ENCODE measurements around the gene SSBP3. TPM values are rescaled to one million over a fixed set of nuclear protein-coding genes. Genes with fewer than 3 reads are reported as not detected.

Gene SSBP3
- total and polyA plus RNA-seq, 4 donors: 7.7 to 24.7 (median 17.3) TPM

- no peak for TF ChIP-seq HNF4G (IDR thresholded peaks at IDR 0.05)
- TF ChIP-seq EGR1 (IDR thresholded peaks at IDR 0.05; ENCODE audit: low read depth in 2 of 2): no peak
- no peak for TF ChIP-seq RAD21 (IDR thresholded peaks at IDR 0.05)
- TF ChIP-seq SP1 (IDR thresholded peaks at IDR 0.05): no peak
- TF ChIP-seq RXRA (IDR thresholded peaks at IDR 0.05): no peak
- TF ChIP-seq FOXA1 (IDR thresholded peaks at IDR 0.05): no peak
- TF ChIP-seq YY1 (IDR thresholded peaks at IDR 0.05): no peak
- no peak for TF ChIP-seq JUND (IDR thresholded peaks at IDR 0.05)
- TF ChIP-seq HNF4A (conservative IDR thresholded peaks at IDR 0.05): no peak
- TF ChIP-seq REST (IDR thresholded peaks at IDR 0.05): no peak
- no peak for TF ChIP-seq CTCF (IDR thresholded peaks at IDR 0.05; ENCODE audit: low read depth, low read length, missing input control)
- TF ChIP-seq FOXA2 (IDR thresholded peaks at IDR 0.05): no peak
- no peak for TF ChIP-seq GABPA (IDR thresholded peaks at IDR 0.05 in 1 of 2, conservative IDR thresholded peaks at IDR 0.05 in 1 of 2)
- TF ChIP-seq ATF3 (IDR thresholded peaks at IDR 0.05): no peak
- no peak for TF ChIP-seq NR2F2 (IDR thresholded peaks at IDR 0.05)
- TF ChIP-seq MAX (IDR thresholded peaks at IDR 0.05): no peak
- TF ChIP-seq ZBTB33 (IDR thresholded peaks at IDR 0.05): no peak
- TF ChIP-seq TAF1 (conservative IDR thresholded peaks at IDR 0.05): no peak
- Histone ChIP-seq H3K9me3 (ENCODE audit: control insufficient read depth in 4 of 4, low read length in 3 of 4) (no peaks in the 10 kb centered on the region), H3K4me3 (ENCODE audit: low read depth in 1 of 3, low read length in 3 of 3) (no peak overlapping the region), H3K27me3 (ENCODE audit: control insufficient read depth in 4 of 4, insufficient read depth in 4 of 4, low read length in 3 of 4) (no peaks in the 10 kb centered on the region), H3K27ac (ENCODE audit: low read depth in 1 of 2, low read length in 2 of 2) (no peak overlapping the region), H3K9ac (ENCODE audit: low read depth in 1 of 2, low read length in 2 of 2) (no peak overlapping the region), H3K36me3 (ENCODE audit: control insufficient read depth in 4 of 4, insufficient read depth in 3 of 4, low read depth in 1 of 4, low read length in 3 of 4) (no peaks in the 10 kb centered on the region), H3K4me1 (ENCODE audit: control insufficient read depth in 4 of 4, insufficient read depth in 4 of 4, low read length in 3 of 4) (no peaks in the 10 kb centered on the region)
- DNase-seq (ENCODE audit: low spot score): no peak
- 76% methylated on average over 5 of the region's 5 CpGs for WGBS
Measured at GRCh38 chr1:54436826-54437225, 30.6 kb upstream of the SSBP3 start.

Measured in liver (tissue), 9 donors.